ENCODE measurements around the gene TSPAN12.
"Not testable (repeated sequence)": the region's sequence is repeated elsewhere in the genome, so short reads cannot be mapped to it uniquely, and the experiment has no call there.

The TSPAN12 gene

DNA sequence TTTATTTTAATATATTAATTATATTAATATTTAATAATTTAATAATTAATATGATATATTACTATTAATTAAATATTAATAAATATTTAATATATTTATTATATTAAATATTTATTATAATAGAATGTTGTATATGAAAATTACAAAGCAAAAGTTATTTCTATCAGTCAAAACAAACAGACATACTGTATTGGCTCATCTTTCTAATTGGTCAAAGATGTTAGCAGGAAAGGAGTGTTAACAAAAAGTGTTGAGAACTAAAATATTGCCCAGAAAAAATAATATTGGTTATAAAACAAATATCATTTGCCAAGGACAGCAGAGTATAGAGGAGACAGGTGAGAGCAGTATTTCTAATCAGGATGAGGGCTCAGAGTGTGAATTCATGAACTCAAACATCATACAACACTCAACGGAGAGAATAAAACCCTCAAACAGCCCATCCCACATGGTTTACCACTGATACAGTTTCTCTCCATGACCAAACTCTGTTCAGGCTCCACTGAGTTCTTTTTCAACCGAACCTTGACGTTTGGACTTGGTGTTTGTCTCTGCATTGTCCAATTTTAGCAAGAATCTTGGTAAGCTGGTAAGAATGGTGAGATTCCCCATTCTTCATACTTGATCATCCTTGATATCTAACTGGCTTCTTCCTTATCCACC lies 58.0 kb downstream of the TSPAN12 start:
- no peak for DNase-seq

DNA sequence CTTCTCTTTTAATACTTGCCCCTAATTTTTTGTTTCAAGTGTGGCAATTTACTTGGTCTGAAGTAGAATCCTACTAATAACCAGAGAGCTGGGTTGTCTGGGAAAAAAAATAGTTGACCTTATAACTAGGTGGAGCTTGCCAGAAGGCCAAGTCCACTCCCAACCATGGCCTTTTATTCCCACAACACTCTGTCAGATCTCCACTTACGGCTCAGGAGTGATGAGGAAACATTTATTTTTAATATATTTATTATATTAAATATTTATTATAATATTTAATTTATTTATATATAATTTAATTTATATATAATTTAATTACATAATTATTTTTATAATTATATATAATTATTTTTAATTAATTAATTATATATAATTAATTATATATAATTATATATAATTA lies 58.8 kb downstream of the TSPAN12 start:
- no peak for DNase-seq

DNA sequence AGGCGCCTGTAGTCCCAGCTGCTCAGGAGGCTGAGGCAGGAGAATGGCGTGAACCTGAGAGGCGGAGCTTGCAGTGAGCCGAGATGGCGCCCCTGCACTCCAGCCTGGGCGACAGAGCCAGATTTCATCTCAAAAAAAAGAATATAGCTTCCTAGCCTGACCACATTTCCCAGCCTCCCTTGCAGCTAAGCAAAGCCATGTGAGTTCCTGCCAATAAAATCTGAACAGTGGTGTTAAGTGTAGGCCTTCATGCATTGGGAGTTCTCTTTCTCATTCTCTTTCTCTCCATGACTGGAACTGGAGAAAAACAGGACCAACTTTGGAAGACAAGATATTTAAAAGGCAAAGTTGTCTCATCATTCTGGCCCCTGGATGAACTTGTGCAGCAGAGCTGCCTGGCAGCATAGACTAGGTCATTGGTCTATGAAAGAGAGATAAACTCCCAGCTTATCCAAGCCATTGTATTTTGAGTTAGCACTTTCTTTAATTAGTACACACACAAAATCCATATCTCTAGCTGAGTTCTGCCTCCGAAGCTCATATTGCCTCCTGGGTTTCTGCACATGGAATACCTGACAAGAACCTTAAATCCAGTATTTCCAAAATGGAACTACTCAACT lies 60.8 kb downstream of the TSPAN12 start:
- no peak for DNase-seq

GRCh38 chr7:120794106-120794729 lies 63.7 kb downstream of the TSPAN12 start:
- DNase-seq = no peak

DNA sequence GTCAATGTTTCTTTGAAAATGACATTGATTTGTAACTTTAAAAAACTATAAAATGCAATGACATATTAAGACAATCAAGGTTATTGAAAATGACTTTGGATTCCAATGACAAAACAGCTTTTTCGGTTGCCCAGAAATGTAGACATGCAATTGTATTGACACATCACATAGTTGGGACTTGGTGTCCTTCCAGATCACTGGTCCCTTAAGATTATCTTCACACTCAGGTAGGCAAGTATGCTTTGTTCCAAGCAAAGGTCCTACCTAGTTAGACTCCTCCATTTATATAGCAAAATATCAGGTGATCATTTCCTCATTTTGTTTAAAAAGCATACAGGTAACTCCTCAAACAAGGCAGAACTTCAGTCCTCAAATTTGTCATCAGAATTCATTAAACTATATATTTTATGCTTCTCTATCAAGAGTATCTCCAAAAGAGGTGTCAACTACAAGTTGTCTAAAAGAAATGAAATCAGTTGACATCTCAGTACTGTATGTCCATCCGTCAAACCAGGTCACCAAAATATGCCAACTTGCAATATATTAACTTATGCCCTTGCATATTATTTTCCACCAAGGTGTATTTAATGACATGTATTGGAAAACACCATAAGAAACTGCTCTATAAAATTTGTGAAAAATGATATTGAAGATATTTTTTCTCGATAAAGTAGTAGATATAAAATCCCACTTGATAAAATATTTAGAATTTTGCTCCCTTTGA lies 64.6 kb downstream of the TSPAN12 start:
- DNase-seq = no peak

DNA sequence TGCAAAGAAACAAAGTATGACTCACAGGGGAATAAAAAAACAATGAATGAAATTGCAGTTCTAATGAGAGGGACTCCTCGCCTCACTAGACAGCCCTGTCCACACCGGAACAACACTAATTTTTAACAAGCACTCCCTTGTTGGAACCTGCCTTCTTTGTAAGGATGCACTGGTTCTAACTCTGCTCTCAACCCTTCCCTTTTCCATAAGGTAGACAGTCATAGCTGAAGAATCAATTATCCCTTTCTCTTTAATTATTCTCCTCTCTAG lies 65.1 kb downstream of the TSPAN12 start:
- DNase-seq = no peak

DNA sequence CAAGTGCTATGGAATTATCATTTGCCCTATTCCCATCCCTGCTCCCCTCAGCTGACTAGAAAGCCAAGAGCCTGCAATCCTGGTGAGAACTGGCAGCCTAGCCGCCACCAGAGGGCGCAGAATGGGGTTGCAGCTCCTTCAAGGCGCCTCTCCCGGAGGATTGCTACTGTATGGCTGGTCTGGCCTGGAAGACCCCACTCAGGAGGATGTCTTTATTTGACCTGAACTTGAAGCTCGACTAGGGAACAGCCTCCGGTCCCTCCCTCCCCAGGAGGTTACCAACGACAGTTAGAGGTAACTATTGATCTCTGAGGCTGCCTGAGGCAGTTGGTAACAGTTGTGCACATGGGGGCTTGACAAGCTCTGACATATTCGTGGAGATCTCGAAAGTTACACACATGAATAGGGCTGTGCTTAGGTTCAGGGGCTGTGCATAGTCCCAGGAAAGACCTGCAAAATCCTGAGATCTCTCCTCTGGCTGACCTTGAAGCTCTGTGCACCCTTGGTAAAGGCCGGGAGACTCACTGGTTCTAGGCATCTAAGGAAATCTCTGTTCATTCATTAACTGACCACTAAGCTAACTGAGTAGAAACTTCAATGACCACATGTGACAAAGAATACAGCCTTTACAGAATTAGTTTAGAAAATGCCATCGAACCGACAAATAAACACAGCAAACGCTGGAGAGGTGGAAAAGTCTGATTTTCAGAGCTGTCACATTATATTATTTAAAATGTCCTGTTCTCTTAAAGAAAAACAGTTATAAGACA lies 65.7 kb downstream of the TSPAN12 start:
- DNase-seq = peak; percentile 41 to 44

DNA sequence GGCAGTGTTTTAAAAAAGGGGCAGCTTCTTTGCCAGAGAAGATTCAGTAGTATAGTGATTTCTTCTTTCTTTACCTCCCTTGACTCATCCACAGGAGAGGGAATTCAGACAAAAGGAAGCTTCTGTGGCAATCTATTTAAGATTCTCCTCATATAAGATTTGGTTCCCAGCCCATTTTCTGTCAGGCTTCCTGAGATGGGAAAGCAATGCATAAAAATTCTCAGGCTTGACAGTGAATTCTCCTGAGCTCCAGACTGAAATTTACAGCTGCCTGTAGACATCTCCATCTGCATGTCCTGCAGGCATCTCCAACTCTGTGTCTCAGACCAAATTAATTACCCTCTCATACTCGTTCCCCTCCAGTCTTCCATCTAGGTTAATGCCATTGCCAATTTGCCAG lies 72.8 kb downstream of the TSPAN12 start:
- no peak for DNase-seq

DNA sequence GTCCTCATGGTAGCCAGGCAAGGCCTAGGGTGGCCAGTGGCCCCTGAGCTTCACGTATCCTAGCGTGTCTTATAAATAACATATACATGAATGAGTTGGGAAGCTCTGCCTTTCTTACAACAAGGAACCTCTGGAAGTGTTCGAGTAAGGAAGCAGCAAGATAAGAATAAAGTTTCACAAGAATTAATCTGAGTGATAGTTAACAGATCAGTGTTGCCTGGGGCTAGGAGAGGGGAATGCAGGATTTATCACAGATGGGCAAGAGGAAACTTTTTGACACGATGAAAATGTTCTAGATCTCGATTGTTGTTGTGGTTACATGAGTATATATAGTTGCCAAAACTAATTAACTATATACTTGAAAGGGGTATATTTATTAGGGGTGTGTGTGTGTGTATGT lies 74.2 kb downstream of the TSPAN12 start:
- DNase-seq = no peak

- DNase-seq = no peak
These were observed 74.7 kb downstream of the TSPAN12 start for GRCh38 chr7:120783273-120783672.

DNA sequence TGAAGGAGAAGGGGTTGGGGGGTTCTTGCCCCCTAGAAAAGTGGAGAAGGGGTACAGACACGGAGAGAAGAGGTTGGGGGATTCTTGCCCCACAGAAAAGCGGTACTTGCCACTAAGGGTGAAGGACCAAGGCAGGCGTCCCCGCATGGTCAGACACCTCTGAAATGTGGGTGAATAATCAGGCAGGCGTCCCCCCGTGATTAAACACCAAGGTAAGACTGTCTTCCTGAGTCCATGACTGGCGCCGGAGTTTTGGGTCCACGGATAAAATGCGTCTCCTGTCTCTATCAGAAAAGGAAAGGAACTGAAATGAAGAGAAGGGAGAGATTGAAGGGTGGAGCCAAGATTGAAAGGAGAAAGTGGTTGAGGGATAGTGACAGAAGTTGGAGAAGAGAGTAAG lies 76.0 kb downstream of the TSPAN12 start:
- not testable (repeated sequence) for DNase-seq

DNA sequence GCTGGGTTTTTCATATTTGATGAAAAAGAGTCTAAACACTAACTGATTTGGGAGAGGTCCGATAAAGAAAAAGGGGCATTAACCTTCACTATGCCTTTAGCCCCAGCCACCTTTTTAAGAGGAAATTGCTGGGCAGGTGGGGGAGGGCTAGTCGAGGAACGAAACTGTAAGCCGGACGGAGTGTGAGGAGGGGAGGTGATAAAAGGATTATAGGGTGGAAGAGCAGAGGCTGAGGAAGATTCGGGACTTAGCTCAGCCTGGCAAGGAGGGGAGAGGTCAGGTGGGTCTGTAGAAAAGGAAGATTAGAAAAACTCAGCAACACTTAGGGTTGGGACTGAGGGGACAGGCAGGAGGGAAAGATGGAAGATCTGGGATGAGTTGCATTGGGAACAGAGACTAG lies 77.0 kb downstream of the TSPAN12 start:
- DNase-seq = no peak

- DNase-seq = not testable (repeated sequence)
These were observed 77.5 kb downstream of the TSPAN12 start for GRCh38 chr7:120780451-120780850.

DNA sequence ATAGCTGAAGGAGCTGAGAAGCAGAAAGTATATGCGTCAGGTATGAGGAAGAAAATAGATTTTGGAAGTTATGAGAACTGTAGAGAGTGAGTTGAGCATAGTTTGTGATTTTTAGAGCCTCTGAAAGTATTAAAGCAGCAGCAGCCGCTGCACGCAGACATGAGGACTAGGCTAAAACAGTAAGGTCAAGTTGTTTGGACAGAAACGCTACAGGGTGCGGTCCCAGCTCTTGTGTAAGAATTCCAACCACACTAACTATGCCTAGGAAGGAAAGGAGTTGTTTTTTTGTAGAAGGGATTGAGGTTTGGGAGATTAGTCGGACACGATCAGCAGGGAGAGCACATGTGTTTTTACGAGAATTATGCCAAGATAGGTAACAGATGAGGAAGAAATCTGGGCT lies 78.9 kb downstream of the TSPAN12 start:
- not testable (repeated sequence) for DNase-seq

DNA sequence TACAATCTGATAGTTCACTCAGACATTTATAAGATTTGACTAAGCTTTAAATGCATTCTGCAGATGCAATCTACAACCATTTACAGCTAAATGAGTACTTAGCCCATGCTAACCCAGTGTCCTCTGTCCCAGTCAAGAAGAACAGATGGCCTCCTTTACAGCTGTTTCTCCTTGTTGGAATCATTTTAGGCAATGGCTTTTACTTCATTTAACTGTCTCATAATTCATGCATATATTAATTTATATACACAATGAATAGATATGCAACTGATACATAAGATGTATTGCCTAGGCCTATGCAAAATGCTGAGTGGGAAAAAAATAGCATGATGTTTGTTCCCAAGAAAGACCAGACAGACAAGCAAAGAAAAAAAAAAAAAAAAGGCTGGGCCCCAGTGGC lies 82.2 kb downstream of the TSPAN12 start:
- DNase-seq = no peak

- no peak for DNase-seq
These were observed 83.5 kb downstream of the TSPAN12 start for GRCh38 chr7:120774481-120774880.

DNA sequence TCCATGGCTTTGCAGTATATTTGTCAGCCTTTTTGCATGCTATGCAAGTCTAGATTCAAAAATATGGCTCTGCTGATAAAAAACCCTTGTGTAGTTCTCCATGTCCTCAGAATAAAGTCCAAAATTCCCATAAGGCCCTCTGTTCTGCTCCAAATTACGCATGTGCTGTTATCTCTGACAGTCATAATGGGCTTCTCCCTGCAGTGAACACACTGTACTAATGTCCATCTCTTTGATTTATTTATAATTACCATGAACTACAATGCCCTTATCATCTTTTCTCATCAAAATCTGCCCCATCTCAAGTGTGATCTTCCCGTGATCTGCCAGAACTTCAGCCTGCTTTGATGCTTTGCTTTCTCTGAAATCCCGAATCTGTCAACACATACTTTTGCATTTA lies 87.7 kb downstream of the TSPAN12 start:
- no peak for DNase-seq

- no peak for DNase-seq
These were observed 97.1 kb downstream of the TSPAN12 start for GRCh38 chr7:120760851-120761250.

GRCh38 chr7:120760050-120760449 lies 97.9 kb downstream of the TSPAN12 start:
- DNase-seq = no peak

GRCh38 chr7:120743128-120743527 lies 114.8 kb downstream of the TSPAN12 start:
- no peak for DNase-seq

DNA sequence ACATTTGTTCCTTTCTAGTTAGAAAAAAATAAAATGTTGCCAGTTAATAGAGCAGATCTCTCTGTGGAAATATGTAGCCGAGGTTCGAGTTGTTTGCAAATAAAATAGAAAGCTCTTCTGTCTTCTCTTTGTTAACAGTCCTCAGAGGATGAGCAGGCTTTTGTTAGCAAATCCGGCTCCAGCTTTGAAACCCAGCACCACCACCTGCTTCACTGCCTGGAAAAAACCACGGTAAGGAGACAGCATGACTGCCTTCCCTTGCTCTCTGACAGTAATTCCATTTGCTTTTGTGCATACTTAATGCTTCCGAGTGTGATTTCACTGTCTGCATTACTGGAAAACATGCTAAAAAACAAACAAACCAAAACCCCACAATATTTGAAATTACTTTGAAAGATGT lies 115.6 kb downstream of the TSPAN12 start:
- DNase-seq = no peak

DNA sequence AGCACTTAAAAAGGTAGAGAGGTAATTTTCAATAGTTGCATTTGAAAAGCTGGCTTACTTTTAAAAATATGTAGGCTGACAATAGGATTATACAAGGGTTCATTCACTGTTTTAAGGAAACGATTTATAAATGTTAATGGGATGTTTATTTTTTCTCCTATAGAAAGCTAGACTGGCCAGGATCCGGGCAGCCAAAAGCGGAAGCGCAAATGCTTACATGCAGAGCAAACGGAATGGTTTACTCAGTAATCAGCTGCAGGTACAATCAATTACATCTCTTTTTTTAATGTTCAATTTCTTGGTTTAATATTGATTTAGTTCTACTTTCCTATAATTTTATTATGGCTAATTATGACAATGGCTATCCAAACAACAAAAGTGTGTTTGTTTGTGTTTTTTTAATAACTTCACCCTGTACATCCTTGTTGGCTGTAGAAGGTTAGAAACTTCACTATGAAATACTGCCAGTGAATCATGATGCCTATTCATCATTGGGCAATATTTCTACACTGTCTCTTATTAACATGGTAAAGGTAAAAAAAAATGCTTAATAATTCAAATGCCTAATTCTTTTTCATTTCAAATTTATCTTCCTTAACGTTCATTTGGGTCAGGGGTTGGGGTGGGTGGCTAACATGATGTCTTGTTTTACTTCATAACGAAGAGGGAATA lies 116.4 kb downstream of the TSPAN12 start:
- DNase-seq = no peak

GRCh38 chr7:120740348-120740747 lies 117.6 kb downstream of the TSPAN12 start:
- DNase-seq = no peak
